ENCODE data around the gene DACH1.

- TF ChIP-seq CTCF (IDR thresholded peaks at IDR 0.05) (no peak), POLR2A (IDR thresholded peaks at IDR 0.05) (no peak)
Measured at GRCh38 chr13:71618159-71618558, 248.8 kb downstream of the DACH1 start.
